ENCODE measurements around the gene KIF24.

GRCh38 chr9:34326690-34327089 is 2.4 kb downstream of the KIF24 start:
- TF ChIP-seq, protein P1, sequence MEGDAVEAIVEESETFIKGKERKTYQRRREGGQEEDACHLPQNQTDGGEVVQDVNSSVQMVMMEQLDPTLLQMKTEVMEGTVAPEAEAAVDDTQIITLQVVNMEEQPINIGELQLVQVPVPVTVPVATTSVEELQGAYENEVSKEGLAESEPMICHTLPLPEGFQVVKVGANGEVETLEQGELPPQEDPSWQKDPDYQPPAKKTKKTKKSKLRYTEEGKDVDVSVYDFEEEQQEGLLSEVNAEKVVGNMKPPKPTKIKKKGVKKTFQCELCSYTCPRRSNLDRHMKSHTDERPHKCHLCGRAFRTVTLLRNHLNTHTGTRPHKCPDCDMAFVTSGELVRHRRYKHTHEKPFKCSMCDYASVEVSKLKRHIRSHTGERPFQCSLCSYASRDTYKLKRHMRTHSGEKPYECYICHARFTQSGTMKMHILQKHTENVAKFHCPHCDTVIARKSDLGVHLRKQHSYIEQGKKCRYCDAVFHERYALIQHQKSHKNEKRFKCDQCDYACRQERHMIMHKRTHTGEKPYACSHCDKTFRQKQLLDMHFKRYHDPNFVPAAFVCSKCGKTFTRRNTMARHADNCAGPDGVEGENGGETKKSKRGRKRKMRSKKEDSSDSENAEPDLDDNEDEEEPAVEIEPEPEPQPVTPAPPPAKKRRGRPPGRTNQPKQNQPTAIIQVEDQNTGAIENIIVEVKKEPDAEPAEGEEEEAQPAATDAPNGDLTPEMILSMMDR (IDR thresholded peaks at IDR 0.05) = no peak
- TF ChIP-seq POLR2AphosphoS5 (IDR thresholded peaks at IDR 0.05) = no peak
